Measurements from ENCODE around the gene MAJIN.

Gene MAJIN

GRCh38 chr11:64892411-64892831 is 79.5 kb downstream of the MAJIN start:
- DNase-seq (ENCODE audit: low read depth): no peak

DNA sequence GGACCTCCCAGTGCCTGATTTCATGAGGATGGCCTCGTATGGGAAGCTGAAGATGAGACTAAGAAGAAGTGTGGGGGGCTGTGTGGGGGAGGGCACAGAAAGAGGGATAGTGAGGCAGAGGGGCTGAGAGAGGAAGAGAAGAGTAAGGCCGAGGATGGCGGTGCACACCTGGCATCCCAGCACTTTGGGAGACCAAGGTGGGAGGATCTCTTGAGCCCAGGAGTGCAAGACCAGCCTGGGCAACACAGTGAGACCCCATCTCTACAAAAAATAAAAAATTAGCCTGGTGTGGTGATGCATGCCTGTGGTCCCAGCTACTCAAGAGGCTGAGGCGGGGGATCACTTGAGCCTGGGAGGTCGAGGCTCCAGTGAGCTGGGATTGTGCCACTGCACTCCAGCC is 80.0 kb downstream of the MAJIN start:
- DNase-seq (ENCODE audit: low read depth): no peak

DNA sequence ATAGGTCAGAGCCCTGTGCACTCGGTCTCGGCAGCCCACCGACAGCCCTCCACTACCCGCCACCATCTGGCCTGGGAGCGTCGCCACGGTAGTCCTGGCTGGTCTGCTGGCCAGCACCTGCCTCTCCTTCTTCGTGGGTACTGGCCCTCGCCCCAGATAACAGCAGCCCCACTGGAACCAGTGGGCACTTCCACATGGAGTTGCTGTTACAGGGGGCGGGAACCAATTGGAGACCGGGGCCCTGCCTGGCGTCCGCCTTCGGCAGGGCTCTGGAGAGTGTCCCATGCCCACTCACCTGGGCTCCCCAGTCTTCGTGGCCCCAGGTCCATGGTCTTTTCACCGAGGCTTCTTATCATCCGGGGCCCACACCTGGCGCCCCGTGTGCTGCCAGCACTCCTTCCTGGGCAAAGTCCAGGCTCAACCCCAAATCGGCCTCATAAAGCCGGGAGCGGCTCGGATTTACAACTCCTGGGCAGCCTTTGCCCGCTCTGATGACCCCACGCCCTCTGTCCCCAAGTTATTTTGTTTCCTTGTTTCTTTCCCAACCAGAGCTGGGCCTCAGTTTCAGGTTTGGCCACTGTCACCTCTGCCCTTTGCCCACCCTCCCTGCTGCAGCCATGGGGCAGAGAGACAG is 80.6 kb downstream of the MAJIN start:
- DNase-seq (ENCODE audit: low read depth): no peak

GRCh38 chr11:64890522-64890939 is 81.4 kb downstream of the MAJIN start:
- DNase-seq (ENCODE audit: low read depth): no peak

GRCh38 chr11:64888729-64889511 is 83.0 kb downstream of the MAJIN start:
- no peak for DNase-seq (ENCODE audit: low read depth)

DNA sequence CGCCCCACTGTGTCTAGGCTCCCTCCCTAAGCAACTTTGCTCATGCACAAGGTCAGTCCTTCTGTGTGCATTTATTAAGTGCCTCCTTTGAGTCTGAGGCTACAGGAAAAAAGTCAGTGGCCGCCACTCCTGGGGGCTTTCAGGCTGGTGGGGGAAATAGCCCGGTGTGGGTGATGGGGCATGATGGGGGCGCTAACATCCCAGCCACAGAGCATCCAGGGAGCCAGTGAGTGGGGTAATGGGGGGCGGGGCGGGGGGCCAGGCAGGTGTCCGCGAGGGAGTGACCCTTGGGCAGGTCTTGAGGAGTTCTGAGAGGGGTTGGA is 83.5 kb downstream of the MAJIN start:
- DNase-seq (ENCODE audit: low read depth): no peak
